A673 (cell line): Measurements from ENCODE around the gene DEFB127.

Source experiments
- CTCF ChIP-seq: fragments of 300-800, 200-600 bp; sonication (generic); conservative IDR thresholded peaks from 2 replicates; pipeline ENCODE4 v1.5.1; 2017; ENCODE audit warnings: low read depth, mild to moderate bottlenecking, antibody characterized with exemption, low read length, moderate library complexity, mixed read lengths
- EZH2 ChIP-seq: fragments of 200-600 bp; sonication (generic); IDR thresholded peaks from 2 replicates; pipeline ENCODE4 v1.6.1; 2017; ENCODE audit warnings: borderline replicate concordance, low read depth, mild to moderate bottlenecking, mixed read lengths, antibody characterized with exemption, low read length; ENCODE audit not compliant: poor library complexity, severe bottlenecking

- TF ChIP-seq CTCF: no peak
- no peak for TF ChIP-seq EZH2
Measured at GRCh38 chr20:184288-184687, 27.0 kb downstream of the DEFB127 start.
